Measurements from ENCODE around the gene DCAKD. TPM values are rescaled to one million over a fixed set of nuclear protein-coding genes. Genes with fewer than 3 reads are reported as not detected.

The DCAKD gene
- total and polyA plus RNA-seq, 2 of the 8 experiments (the other 6 are each of a cell fraction or from before 2014, with no cell fraction given): 35.6 to 52.9 TPM

GRCh38 chr17:45060797-45061605 lies 9.6 kb upstream of the DCAKD start, which contains the start of gene NMT1 (continued):
- TF ChIP-seq ATF2 (IDR thresholded peaks at IDR 0.05; ENCODE audit: low read length) (no peak), YY1 (IDR thresholded peaks at IDR 0.05; ENCODE audit: low read depth, low read length) (peak; percentile 98), SAP30 (IDR thresholded peaks at IDR 0.05; ENCODE audit: insufficient read depth, insufficient replicate concordance, low read length) (no peak), POU5F1 (IDR thresholded peaks at IDR 0.05; ENCODE audit: low read depth, low read length) (no peak), E2F6 (IDR thresholded peaks at IDR 0.05) (no peak), HDAC6 (IDR thresholded peaks at IDR 0.05; ENCODE audit: low read depth, low read length) (no peak), RNF2 (IDR thresholded peaks at IDR 0.05; ENCODE audit: borderline replicate concordance, low read depth, low read length, missing control alignments, poor library complexity, severe bottlenecking) (no peak), USF2 (IDR thresholded peaks at IDR 0.05; ENCODE audit: low read length) (no peak), NANOG (IDR thresholded peaks at IDR 0.05; ENCODE audit: insufficient read depth, low read depth, low read length, poor library complexity, severe bottlenecking) (no peak), SP1 (IDR thresholded peaks at IDR 0.05; ENCODE audit: low read depth, low read length) (peak; percentile 96), RXRA (IDR thresholded peaks at IDR 0.05; ENCODE audit: insufficient read depth, low read depth, low read length) (no peak), TCF12 (IDR thresholded peaks at IDR 0.05; ENCODE audit: low read depth, low read length) (0 out of 2 replicates have a peak, but pooled peaks have one; percentile 52), RBBP5 (IDR thresholded peaks at IDR 0.05; ENCODE audit: borderline replicate concordance, low read depth, low read length) (peak; percentile 96), JUND (IDR thresholded peaks at IDR 0.05; ENCODE audit: low read length) (peak; percentile 52; the same call in 1 of the 2 replicates), SIX5 (IDR thresholded peaks at IDR 0.05; ENCODE audit: low read depth, low read length) (peak; percentile 91), KDM4A (IDR thresholded peaks at IDR 0.05; ENCODE audit: low read depth, low read length, severe bottlenecking) (peak; percentile 83), SIN3A (conservative IDR thresholded peaks at IDR 0.05 in 1 of 2, IDR thresholded peaks at IDR 0.05 in 1 of 2; ENCODE audit: low read depth in 1 of 2, low read length in 2 of 2) (0 out of 4 replicates have a peak, but pooled peaks have one; percentile 42 to 49), NRF1 (IDR thresholded peaks at IDR 0.05; ENCODE audit: low read depth, low read length) (no peak), ASH2L (IDR thresholded peaks at IDR 0.05; ENCODE audit: low read length) (peak; percentile 96)
